Activated naive CD4-positive, alpha-beta T cell treated with anti-CD3 and anti-CD28 coated beads, Interleukin-2, amount 50 U/mL, for 72 hours (primary cell): ENCODE results near the gene DDX19B. TPM values are rescaled to one million over a fixed set of nuclear protein-coding genes. Genes with fewer than 3 reads are reported as not detected.
A peak's percentile ranks its signal among the peaks of the same experiment; 100 is the strongest.
"Not testable (repeated sequence)": the region's sequence is repeated elsewhere in the genome, so short reads cannot be mapped to it uniquely, and the experiment has no call there.

Experiments used
- ATAC-seq, 2 donors: fragments of 150-1000 bp; cut with Tn5 transposase; 2 replicates each; pipeline ENCODE4 v1.10.0; 2021; ENCODE audit warnings: mild to moderate bottlenecking in 2 of 2, moderate library complexity in 2 of 2
- DNase-seq, 2 donors: peaks; one replicate each; pipeline ENCODE4 v3.0.0; 2021 to 2022; ENCODE audit warnings: low spot score in 2 of 2
- H3K27ac Mint-ChIP-seq, 2 donors: one replicate each; pipeline ENCODE4 v1.8.0; 2022; ENCODE audit warnings: mild to moderate bottlenecking in 2 of 2, mixed read lengths in 2 of 2
- H3K36me3 Mint-ChIP-seq, 2 donors: one replicate each; pipeline ENCODE4 v1.8.0; 2022; ENCODE audit warnings: mixed read lengths in 2 of 2
- H3K9me3 Mint-ChIP-seq, 2 donors: one replicate each; pipeline ENCODE4 v1.8.0; 2022; ENCODE audit warnings: mixed read lengths in 2 of 2
- total RNA-seq, 2 donors: library from RNA; stranded (reverse); gene quantifications; one replicate each; pipeline ENCODE4 v1.2.3, GENCODE V29; 2022

DDX19B gene
- total RNA-seq, 2 donors from 2014 or later: 21.6 to 32.6 TPM

GRCh38 chr16:70267922-70268321, 31.1 kb upstream of the DDX19B start:
- Mint-ChIP-seq H3K27ac (peak overlapping the region in 1 of 2 donors; percentile 22), H3K36me3 (peaks cover 16 to 24% of the 10 kb centered on the region in 2 donors)
- H3K9me3 Mint-ChIP-seq, ATAC-seq, DNase-seq: not testable (repeated sequence)

- ATAC-seq (no peak), DNase-seq (no peak)
- Mint-ChIP-seq H3K9me3 (no peaks in the 10 kb centered on the region), H3K36me3 (peaks cover 16 to 24% of the 10 kb centered on the region in 2 donors), H3K27ac (peak overlapping the region in 1 of 2 donors; percentile 43)
Measured at GRCh38 chr16:70269471-70269870, 29.5 kb upstream of the DDX19B start.

GRCh38 chr16:70270176-70270575, 28.8 kb upstream of the DDX19B start:
- H3K36me3 Mint-ChIP-seq: peaks cover 16 to 24% of the 10 kb centered on the region in 2 donors

GRCh38 chr16:70271696-70272095, 27.3 kb upstream of the DDX19B start:
- peaks cover 22 to 31% of the 10 kb centered on the region in 2 donors for H3K36me3 Mint-ChIP-seq
- DNase-seq (no peak), ATAC-seq (no peak)
- no peak overlapping the region for H3K27ac Mint-ChIP-seq
- no peaks in the 10 kb centered on the region for H3K9me3 Mint-ChIP-seq

More at GRCh38 chr16:70270176-70270575, 28.8 kb upstream of the DDX19B start:
- H3K9me3 Mint-ChIP-seq: no peaks in the 10 kb centered on the region
- no peak overlapping the region for H3K27ac Mint-ChIP-seq
- DNase-seq (no peak), ATAC-seq (no peak)

GRCh38 chr16:70276392-70276791, 22.6 kb upstream of the DDX19B start:
- no peak for ATAC-seq
- Mint-ChIP-seq H3K9me3 (no peaks in the 10 kb centered on the region), H3K36me3 (peaks cover 12 to 15% of the 10 kb centered on the region in 2 donors), H3K27ac (no peak overlapping the region)
- no peak for DNase-seq

- DNase-seq, H3K9me3 Mint-ChIP-seq, ATAC-seq: not testable (repeated sequence)
- Mint-ChIP-seq H3K36me3 (peaks cover 21 to 26% of the 10 kb centered on the region in 2 donors), H3K27ac (peak overlapping the region; percentile 99 to 100)
Measured at GRCh38 chr16:70287304-70287971, 11.5 kb upstream of the DDX19B start.

GRCh38 chr16:70289229-70290094, 9.5 kb upstream of the DDX19B start, which contains the start of gene AARS1:
AARS1 (minus strand) TSS chr16:70289506; CDS start chr16:70282763, 6,743 bp downstream.
- ATAC-seq: peak; percentile 99
- H3K27ac Mint-ChIP-seq: peak within 1 kb of the TSS; percentile 99 to 100

GRCh38 chr16:70290949-70291519, 8.0 kb upstream of the DDX19B start:
- peak overlapping the region in 1 of 2 donors; percentile 99 for H3K27ac Mint-ChIP-seq
- ATAC-seq (no peak), DNase-seq (no peak)
- no peaks in the 10 kb centered on the region for H3K9me3 Mint-ChIP-seq
- peaks cover 13 to 14% of the 10 kb centered on the region in 2 donors for H3K36me3 Mint-ChIP-seq

More at GRCh38 chr16:70289229-70290094, 9.5 kb upstream of the DDX19B start, which contains the start of gene AARS1:
- Mint-ChIP-seq H3K36me3 (peaks cover 14 to 18% of the 10 kb centered on the region in 2 donors), H3K9me3 (no peaks in the 10 kb centered on the region)
- DNase-seq: peak; percentile 95 to 99

GRCh38 chr16:70292148-70292547, 6.8 kb upstream of the DDX19B start:
- peaks cover 13 to 14% of the 10 kb centered on the region in 2 donors for H3K36me3 Mint-ChIP-seq
- not testable (repeated sequence) for H3K9me3 Mint-ChIP-seq, H3K27ac Mint-ChIP-seq, ATAC-seq, DNase-seq

GRCh38 chr16:70294385-70295025, 4.5 kb upstream of the DDX19B start:
- peaks cover 9 to 11% of the 10 kb centered on the region in 2 donors for H3K36me3 Mint-ChIP-seq
- H3K9me3 Mint-ChIP-seq: no peaks in the 10 kb centered on the region
- H3K27ac Mint-ChIP-seq: no peak overlapping the region
- no peak for ATAC-seq
- no peak for DNase-seq

GRCh38 chr16:70295634-70296033, 3.4 kb upstream of the DDX19B start:
- H3K9me3 Mint-ChIP-seq: peaks cover 0 to 2% of the 10 kb centered on the region in 2 donors
- H3K27ac Mint-ChIP-seq: no peak overlapping the region
- DNase-seq (no peak), ATAC-seq (no peak)
- peaks cover 18% of the 10 kb centered on the region in 2 donors for H3K36me3 Mint-ChIP-seq

- ATAC-seq: no peak
- Mint-ChIP-seq H3K27ac (peak overlapping the region in 1 of 2 donors; percentile 35), H3K36me3 (peaks cover 37 to 39% of the 10 kb centered on the region in 2 donors), H3K9me3 (peaks cover 10 to 16% of the 10 kb centered on the region in 2 donors)
- DNase-seq: no peak
Measured at GRCh38 chr16:70301121-70301520, 2.1 kb downstream of the DDX19B start.

GRCh38 chr16:70302745-70303144, 3.8 kb downstream of the DDX19B start:
- H3K36me3 Mint-ChIP-seq: peaks cover 37 to 39% of the 10 kb centered on the region in 2 donors
- peak in 1 of 2 donors; percentile 37 for ATAC-seq

GRCh38 chr16:70304892-70305448, 6.0 kb downstream of the DDX19B start:
- peak overlapping the region; percentile 8 to 27 for H3K27ac Mint-ChIP-seq
- H3K9me3 Mint-ChIP-seq: peaks cover 10 to 16% of the 10 kb centered on the region in 2 donors
- no peak for DNase-seq
- ATAC-seq: peak in 1 of 2 donors; percentile 35
- peaks cover 24 to 26% of the 10 kb centered on the region in 2 donors for H3K36me3 Mint-ChIP-seq

More at GRCh38 chr16:70302745-70303144, 3.8 kb downstream of the DDX19B start:
- Mint-ChIP-seq H3K9me3 (peaks cover 10 to 16% of the 10 kb centered on the region in 2 donors), H3K27ac (no peak overlapping the region)
- no peak for DNase-seq

GRCh38 chr16:70306880-70307279, 7.9 kb downstream of the DDX19B start:
- H3K27ac Mint-ChIP-seq: no peak overlapping the region
- ATAC-seq (no peak), DNase-seq (no peak)
- H3K36me3 Mint-ChIP-seq: peaks cover 6 to 9% of the 10 kb centered on the region in 2 donors
- H3K9me3 Mint-ChIP-seq: peaks cover 0 to 3% of the 10 kb centered on the region in 2 donors

- not testable (repeated sequence) for H3K36me3 Mint-ChIP-seq, H3K9me3 Mint-ChIP-seq, ATAC-seq, H3K27ac Mint-ChIP-seq, DNase-seq
Measured at GRCh38 chr16:70307726-70308125, 8.7 kb downstream of the DDX19B start.
